ENCODE measurements around the gene ABCA5. TPM values are rescaled to one million over a fixed set of nuclear protein-coding genes. Genes with fewer than 3 reads are reported as not detected.

Gene ABCA5
- total and polyA plus RNA-seq, 2 donors (not counting 3 experiments of a cell fraction or from before 2014, with no cell fraction given), result 9.3 to 23.2 TPM

GRCh38 chr17:69228576-69228975 lies 98.4 kb downstream of the ABCA5 start, which contains the start of gene ABCA10:
ABCA10 (minus strand) TSS chr17:69228824; CDS start chr17:69225358, 3,466 bp downstream.
- H2AFZ ChIP-seq (ENCODE audit: low read depth, low read length), result no peak within 1 kb of the TSS
- dilution Hi-C loops (cut with MboI; ENCODE audit: extremely low pct_ligation_motif_present, low sequenced_read_pairs), result no loop called here
- CTCF ChIA-PET, result no interaction called here
- no peaks in the 10 kb centered on the region for H4K20me1 ChIP-seq (replicated peaks; ENCODE audit: control insufficient read depth, extremely low read depth, insufficient read depth, low read length)
- no peaks in the 10 kb centered on the region for H3K79me2 ChIP-seq (ENCODE audit: control insufficient read depth, insufficient read depth, low read length)
- H3K27me3 ChIP-seq (ENCODE audit: control insufficient read depth in 2 of 2, insufficient read depth in 2 of 2, low read length in 2 of 2), result no peaks in the 10 kb centered on the region
- H3K4me3 ChIP-seq (replicated peaks in 1 of 3; ENCODE audit: insufficient read depth in 1 of 3, low read depth in 1 of 3, low read length in 3 of 3), result no peak within 1 kb of the TSS
- no peaks in the 10 kb centered on the region for H3K9me1 ChIP-seq (replicated peaks; ENCODE audit: control insufficient read depth, extremely low read depth, insufficient read depth, low read length)
- TF ChIP-seq POLR2AphosphoS5 (IDR thresholded peaks at IDR 0.05; ENCODE audit: insufficient read depth, low read depth, low read length), result no peak
- TF ChIP-seq GATA2 (IDR thresholded peaks at IDR 0.05; ENCODE audit: insufficient read depth, insufficient read length, low read depth, low read length), result no peak
- no peak for TF ChIP-seq MAX (IDR thresholded peaks at IDR 0.05; ENCODE audit: insufficient read depth, insufficient read length)
- TF ChIP-seq MYC (IDR thresholded peaks at IDR 0.05; ENCODE audit: low read depth, low read length), result no peak
- no peak for TF ChIP-seq FOS (IDR thresholded peaks at IDR 0.05; ENCODE audit: borderline replicate concordance, insufficient read depth, low read length)
- no peak for TF ChIP-seq POLR2A (IDR thresholded peaks at IDR 0.05; ENCODE audit: low read depth, low read length)
- no peak for TF ChIP-seq JUN (IDR thresholded peaks at IDR 0.05; ENCODE audit: borderline replicate concordance, insufficient read depth, insufficient read length, low read depth)
- TF ChIP-seq EZH2 (IDR thresholded peaks at IDR 0.05; ENCODE audit: borderline replicate concordance, low read depth, low read length, severe bottlenecking), result no peak
- no peak for TF ChIP-seq CTCF (IDR thresholded peaks at IDR 0.05; ENCODE audit: extremely low read depth in 1 of 2, insufficient read depth in 1 of 2, low read depth in 1 of 2, low read length in 2 of 2)
- intact Hi-C loops (cut with micrococcal nuclease), result no loop called here
- no peaks in the 10 kb centered on the region for H3K4me1 ChIP-seq (ENCODE audit: control insufficient read depth, extremely low read depth, insufficient read depth, low read length)
- POLR2A ChIA-PET, result no interaction called here
- H3K4me2 ChIP-seq (ENCODE audit: insufficient read depth, low read length), result no peak within 1 kb of the TSS
- no peak within 1 kb of the TSS for H3K27ac ChIP-seq (ENCODE audit: insufficient read depth, low read depth, low read length)
- H3K9ac ChIP-seq (replicated peaks; ENCODE audit: extremely low read depth, insufficient read depth, low read length), result no peak within 1 kb of the TSS
- no peaks in the 10 kb centered on the region for H3K9me3 ChIP-seq (replicated peaks; ENCODE audit: control insufficient read depth, insufficient read depth, low read length)
- BruUV-seq (replicated peaks), result no TSS peak
- no peaks in the 10 kb centered on the region for H3K36me3 ChIP-seq (ENCODE audit: control insufficient read depth in 2 of 2, extremely low read depth in 1 of 2, insufficient read depth in 2 of 2, low read length in 2 of 2)
- DNase-seq (ENCODE audit: low read depth, low spot score) (no peak), FAIRE-seq (no peak)
